ENCODE results near the gene FAM181A. TPM values are rescaled to one million over a fixed set of nuclear protein-coding genes. Genes with fewer than 3 reads are reported as not detected.

Gene FAM181A
- total RNA-seq, 4 donors from 2014 or later, result not detected

DNA sequence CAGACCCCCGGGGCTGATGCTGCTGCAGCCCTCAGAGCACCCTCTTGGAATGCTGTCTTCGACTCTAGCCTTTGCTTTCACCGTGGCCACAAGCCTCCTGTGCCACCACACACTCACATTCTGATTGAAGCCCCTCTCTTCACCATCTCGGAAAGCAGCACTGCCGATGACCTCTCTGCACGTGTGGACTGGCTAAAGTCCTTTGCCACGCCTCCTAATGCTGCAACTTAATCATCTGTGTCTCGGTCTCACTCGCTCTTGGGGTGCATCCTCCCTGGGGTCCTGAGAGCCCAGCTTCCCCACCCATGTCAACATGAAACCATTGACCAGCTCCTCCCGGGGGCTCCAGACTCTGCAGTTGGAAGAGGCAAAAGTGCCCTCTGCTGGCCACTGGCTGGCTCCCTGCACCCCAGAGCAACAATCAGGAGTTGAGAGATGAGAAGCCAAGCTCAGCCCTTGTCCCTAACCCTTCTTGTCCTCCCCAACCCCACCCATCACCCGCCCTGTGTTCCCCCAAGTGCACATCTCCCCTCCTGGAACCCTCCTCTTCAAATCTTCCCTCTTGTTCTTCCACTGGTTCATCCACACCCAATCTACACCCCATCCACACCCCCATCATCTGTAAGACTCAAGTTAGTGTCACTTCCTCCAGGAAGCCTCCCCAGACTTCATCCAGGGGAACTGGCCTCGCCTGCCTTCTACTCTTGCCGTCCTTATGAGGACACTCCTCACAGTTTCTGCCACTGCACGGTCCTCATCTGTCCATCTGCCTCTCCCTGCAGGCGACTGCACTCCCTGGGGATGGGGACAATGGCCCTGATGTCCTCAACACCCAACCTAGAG lies 23.6 kb upstream of the FAM181A start:
- no peak for ATAC-seq
- Histone ChIP-seq H3K9me3 (no peaks in the 10 kb centered on the region), H3K27ac (no peak overlapping the region), H3K27me3 (peaks cover 17% of the 10 kb centered on the region), H3K4me3 (no peak overlapping the region), H3K36me3 (no peaks in the 10 kb centered on the region), H3K4me1 (peaks cover 0 to 4% (median 0%) of the 10 kb centered on the region in 3 donors)
- TF ChIP-seq POLR2A (IDR thresholded peaks at IDR 0.05) (no peak), EP300 (IDR thresholded peaks at IDR 0.05) (no peak), POLR2AphosphoS5 (IDR thresholded peaks at IDR 0.05) (no peak)
- TF ChIP-seq, protein P1, sequence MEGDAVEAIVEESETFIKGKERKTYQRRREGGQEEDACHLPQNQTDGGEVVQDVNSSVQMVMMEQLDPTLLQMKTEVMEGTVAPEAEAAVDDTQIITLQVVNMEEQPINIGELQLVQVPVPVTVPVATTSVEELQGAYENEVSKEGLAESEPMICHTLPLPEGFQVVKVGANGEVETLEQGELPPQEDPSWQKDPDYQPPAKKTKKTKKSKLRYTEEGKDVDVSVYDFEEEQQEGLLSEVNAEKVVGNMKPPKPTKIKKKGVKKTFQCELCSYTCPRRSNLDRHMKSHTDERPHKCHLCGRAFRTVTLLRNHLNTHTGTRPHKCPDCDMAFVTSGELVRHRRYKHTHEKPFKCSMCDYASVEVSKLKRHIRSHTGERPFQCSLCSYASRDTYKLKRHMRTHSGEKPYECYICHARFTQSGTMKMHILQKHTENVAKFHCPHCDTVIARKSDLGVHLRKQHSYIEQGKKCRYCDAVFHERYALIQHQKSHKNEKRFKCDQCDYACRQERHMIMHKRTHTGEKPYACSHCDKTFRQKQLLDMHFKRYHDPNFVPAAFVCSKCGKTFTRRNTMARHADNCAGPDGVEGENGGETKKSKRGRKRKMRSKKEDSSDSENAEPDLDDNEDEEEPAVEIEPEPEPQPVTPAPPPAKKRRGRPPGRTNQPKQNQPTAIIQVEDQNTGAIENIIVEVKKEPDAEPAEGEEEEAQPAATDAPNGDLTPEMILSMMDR (IDR thresholded peaks at IDR 0.05), result peak in 1 of 4 experiments; percentile 57
- WGBS, 2 donors (ENCODE audit: low coverage in 1 of 2), result 41 to 45% methylated on average over 6 to 12 of the region's 15 CpGs

- WGBS, 2 donors (ENCODE audit: low coverage in 1 of 2), result 80% methylated on average over 3 of the region's 4 CpGs; no CpG with 5 or more reads in 1 of the 2 donors
- Histone ChIP-seq H3K27me3 (peaks cover 17% of the 10 kb centered on the region), H3K36me3 (no peaks in the 10 kb centered on the region), H3K27ac (no peak overlapping the region), H3K9me3 (no peaks in the 10 kb centered on the region), H3K4me3 (no peak overlapping the region), H3K4me1 (peaks cover 0 to 4% (median 0%) of the 10 kb centered on the region in 3 donors)
- TF ChIP-seq EP300 (IDR thresholded peaks at IDR 0.05) (no peak), POLR2AphosphoS5 (IDR thresholded peaks at IDR 0.05) (no peak), POLR2A (IDR thresholded peaks at IDR 0.05) (no peak)
- TF ChIP-seq, protein P1 (IDR thresholded peaks at IDR 0.05), result no peak
- no peak for ATAC-seq
Observed at GRCh38 chr14:93905623-93906022, 21.5 kb upstream of the FAM181A start.

GRCh38 chr14:93906341-93907329 lies 20.5 kb upstream of the FAM181A start:
- no peak overlapping the region for H3K27ac ChIP-seq
- TF ChIP-seq EP300 (IDR thresholded peaks at IDR 0.05) (no peak), POLR2A (IDR thresholded peaks at IDR 0.05) (no peak), POLR2AphosphoS5 (IDR thresholded peaks at IDR 0.05) (no peak)
- TF ChIP-seq, protein P1 (IDR thresholded peaks at IDR 0.05), result peak in 3 of 4 experiments; percentile 59 to 77 (median 61)
- peaks cover 0 to 4% (median 0%) of the 10 kb centered on the region in 3 donors for H3K4me1 ChIP-seq
- no peaks in the 10 kb centered on the region for H3K36me3 ChIP-seq
- 16 to 37% methylated on average over 9 to 13 of the region's 15 CpGs for WGBS, 2 donors (ENCODE audit: low coverage in 1 of 2)
- peak; percentile 51 for ATAC-seq
- no peak overlapping the region for H3K4me3 ChIP-seq
- H3K9me3 ChIP-seq, result no peaks in the 10 kb centered on the region
- H3K27me3 ChIP-seq, result peaks cover 17% of the 10 kb centered on the region

DNA sequence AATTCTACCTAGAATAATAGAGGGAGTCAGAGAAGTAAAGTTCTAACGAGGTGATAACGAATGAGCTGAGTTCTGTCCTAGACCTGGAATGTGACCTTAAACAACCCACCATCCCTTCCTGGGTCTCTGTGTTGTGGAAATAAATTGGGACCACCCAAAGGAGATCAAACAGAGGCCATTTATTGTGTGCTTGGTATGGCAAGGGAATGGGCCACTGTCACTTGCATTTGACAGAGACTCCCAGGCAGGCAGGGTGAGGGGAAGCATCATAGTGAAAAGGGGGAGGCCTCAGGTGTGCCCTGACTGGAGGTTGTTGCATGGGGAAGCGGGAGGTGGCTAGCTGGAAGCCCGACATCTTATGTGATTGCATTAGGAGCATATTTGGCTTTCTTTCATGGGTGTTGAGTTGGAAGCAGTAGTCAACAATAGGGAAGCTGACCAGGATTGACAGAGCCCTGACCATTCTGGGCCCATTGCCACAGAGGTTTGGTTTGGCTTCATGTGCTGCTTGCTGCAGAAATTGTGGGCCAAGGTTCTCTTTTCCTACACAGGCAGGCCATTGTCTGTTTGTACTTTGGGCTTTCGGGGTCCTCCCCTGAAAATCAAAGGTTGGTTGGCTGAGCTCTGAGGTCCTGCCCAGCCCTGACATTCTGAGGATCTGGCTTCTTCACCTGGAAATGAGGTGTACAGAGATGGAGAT lies 17.6 kb upstream of the FAM181A start:
- Histone ChIP-seq H3K27me3 (no peaks in the 10 kb centered on the region), H3K36me3 (no peaks in the 10 kb centered on the region), H3K9me3 (peaks cover 0 to 5% (median 0%) of the 10 kb centered on the region in 3 donors), H3K4me1 (peaks cover 0 to 4% (median 0%) of the 10 kb centered on the region in 3 donors), H3K4me3 (no peak overlapping the region), H3K27ac (no peak overlapping the region)
- WGBS, 2 donors (ENCODE audit: low coverage in 1 of 2), result 87 to 94% methylated on average over 3 to 4 of the region's 5 CpGs
- TF ChIP-seq, protein P1 (IDR thresholded peaks at IDR 0.05), result no peak
- TF ChIP-seq EP300 (IDR thresholded peaks at IDR 0.05), result no peak
- no peak for TF ChIP-seq POLR2A (IDR thresholded peaks at IDR 0.05)
- no peak for TF ChIP-seq POLR2AphosphoS5 (IDR thresholded peaks at IDR 0.05)
- ATAC-seq, result no peak
